ENCODE measurements around the gene GPRC5B. TPM values are rescaled to one million over a fixed set of nuclear protein-coding genes. Genes with fewer than 3 reads are reported as not detected.

The GPRC5B gene
- total and polyA plus RNA-seq, 5 donors: 56.4 to 86.8 (median 82.4) TPM

DNA sequence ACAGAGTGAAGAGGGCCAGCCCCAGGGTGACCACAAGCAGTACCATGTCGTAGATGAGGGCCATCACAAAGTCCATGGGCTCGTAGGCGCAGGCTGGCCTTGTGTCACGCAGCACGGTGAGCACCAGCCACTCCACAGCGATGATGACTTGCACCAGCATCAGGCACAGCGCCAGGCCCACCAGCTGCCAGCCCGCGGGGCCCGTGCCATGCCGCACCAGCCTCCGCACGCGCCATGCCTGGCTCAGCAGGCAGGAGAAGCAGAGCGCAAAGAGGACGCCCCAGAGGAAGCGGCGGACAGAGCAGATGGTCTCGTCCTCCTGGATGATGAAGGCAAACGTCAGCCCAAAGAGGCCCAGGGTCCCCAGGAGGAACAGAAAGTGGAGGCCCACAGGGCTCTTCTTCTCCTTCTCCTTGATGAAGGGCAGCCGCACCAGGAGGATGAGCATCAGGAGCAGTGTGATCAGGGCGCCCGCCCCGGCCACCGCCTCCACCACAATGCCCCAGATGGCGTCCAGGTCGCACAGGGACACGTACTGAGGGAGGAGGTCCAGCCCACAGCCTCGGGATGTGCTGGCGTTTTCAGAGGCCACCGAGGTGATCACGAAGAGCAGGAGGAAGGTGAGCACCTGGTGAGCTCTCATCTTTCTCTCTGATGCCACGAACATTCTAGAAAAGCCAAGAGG is 12.3 kb downstream of the GPRC5B start:
- H3K9me3 ChIP-seq (ENCODE audit: control insufficient read depth, low read length): no peaks in the 10 kb centered on the region
- H3K27me3 ChIP-seq (ENCODE audit: control insufficient read depth, insufficient read depth): no peaks in the 10 kb centered on the region
- ATAC-seq (no peak), DNase-seq (peak in 1 of 3 donors; percentile 56)
- 96% methylated on average over 33 of the region's 33 CpGs for WGBS
- no peak overlapping the region for H3K4me3 ChIP-seq (ENCODE audit: low read length)
- peaks cover 23% of the 10 kb centered on the region for H3K4me1 ChIP-seq (ENCODE audit: control insufficient read depth, insufficient read depth, low read length)
- no peak overlapping the region for H3K27ac ChIP-seq (ENCODE audit: low read length)
- intact Hi-C loops (cut with DNase I): loop anchor here in 1 of 4 donors (10.0 kb wide), 1 partner anchor 158 kb away; the partner anchor contains the start of genes IQCK and KNOP1

DNA sequence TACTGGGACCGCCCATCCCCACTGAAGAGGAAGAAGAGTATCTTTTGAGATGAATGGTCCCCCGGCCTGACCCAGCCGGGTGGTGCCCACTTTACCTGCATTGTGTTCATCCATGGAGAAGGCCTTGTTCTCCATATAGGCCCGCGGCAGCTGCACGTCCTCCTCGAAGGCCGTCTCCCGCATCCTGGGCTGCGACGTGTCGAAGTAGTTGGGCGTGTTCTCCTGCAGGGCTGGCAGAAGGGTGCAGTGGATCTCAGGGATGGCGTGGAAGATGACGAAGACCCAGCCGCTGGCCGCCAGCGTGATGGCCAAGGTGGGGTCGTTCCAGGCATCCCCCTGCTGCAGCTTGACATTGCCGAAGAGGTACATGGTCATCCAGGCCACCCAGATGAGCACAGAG is 12.9 kb downstream of the GPRC5B start:
- Histone ChIP-seq H3K4me1 (ENCODE audit: control insufficient read depth, insufficient read depth, low read length) (peaks cover 17% of the 10 kb centered on the region), H3K27ac (ENCODE audit: low read length) (no peak overlapping the region)
- intact Hi-C loops (cut with DNase I): loop anchor here in 1 of 4 donors (10.0 kb wide), 1 partner anchor 157 kb away; the partner anchor contains the start of genes IQCK and KNOP1

DNA sequence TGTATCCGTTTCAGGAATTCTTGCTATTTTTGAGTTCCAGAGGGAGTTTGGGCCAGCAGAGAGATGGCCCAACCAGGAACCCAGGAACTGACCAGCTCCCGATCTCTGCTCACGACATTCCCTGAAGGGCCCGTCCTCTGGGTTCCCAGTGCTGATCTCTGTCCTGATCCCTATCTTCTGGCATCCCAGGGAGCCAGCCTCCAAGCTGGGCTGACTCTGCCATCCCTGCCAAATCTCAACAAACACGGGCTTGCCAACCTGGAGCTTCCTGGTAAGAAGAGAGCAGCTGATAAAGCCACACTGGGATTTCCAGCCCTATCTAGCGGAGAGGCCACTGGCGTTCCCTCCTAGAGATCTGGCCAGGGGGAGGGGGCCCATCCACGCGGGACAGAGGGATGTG is 16.2 kb downstream of the GPRC5B start:
- Histone ChIP-seq H3K9me3 (ENCODE audit: control insufficient read depth, low read length) (no peaks in the 10 kb centered on the region), H3K27ac (ENCODE audit: low read length) (peak overlapping the region; percentile 23), H3K27me3 (ENCODE audit: control insufficient read depth, insufficient read depth) (no peaks in the 10 kb centered on the region), H3K4me3 (ENCODE audit: low read length) (no peak overlapping the region), H3K4me1 (ENCODE audit: control insufficient read depth, insufficient read depth, low read length) (peaks cover 11% of the 10 kb centered on the region)
- ATAC-seq (peak; percentile 7 to 26), DNase-seq (peak in 2 of 3 donors; percentile 41 to 61)
- intact Hi-C loops (cut with DNase I): no loop called here
- WGBS: 27% methylated on average over 9 of the region's 9 CpGs

More for the DNA sequence above, 12.9 kb downstream of the GPRC5B start:
- DNase-seq (peak in 1 of 3 donors; percentile 27), ATAC-seq (no peak)
- Histone ChIP-seq H3K9me3 (ENCODE audit: control insufficient read depth, low read length) (no peaks in the 10 kb centered on the region), H3K27me3 (ENCODE audit: control insufficient read depth, insufficient read depth) (no peaks in the 10 kb centered on the region), H3K4me3 (ENCODE audit: low read length) (no peak overlapping the region)
- 92% methylated on average over 20 of the region's 20 CpGs for whole genome bisulfite sequencing

DNA sequence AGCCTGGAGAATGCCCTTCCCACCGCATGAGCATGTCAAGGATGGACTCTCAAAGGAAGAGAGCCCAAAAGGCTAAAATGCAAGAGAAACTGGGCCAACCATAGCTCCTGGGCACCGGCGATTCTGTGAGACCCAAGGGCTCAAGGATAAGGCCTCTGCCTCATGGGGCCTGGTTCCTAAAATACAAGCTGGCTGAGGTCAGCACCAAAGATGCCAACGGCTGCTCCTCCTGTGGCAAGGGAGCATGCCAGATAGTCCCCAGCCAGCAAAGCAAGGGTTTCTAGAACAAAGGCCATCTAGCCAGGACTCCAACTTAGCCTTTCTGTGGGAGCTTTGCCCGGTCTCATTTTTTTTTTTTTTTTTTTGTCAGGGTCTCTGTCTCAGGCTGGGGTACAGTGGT is 20.1 kb downstream of the GPRC5B start:
- peaks cover 12% of the 10 kb centered on the region for H3K4me1 ChIP-seq (ENCODE audit: control insufficient read depth, insufficient read depth, low read length)
- intact Hi-C loops (cut with DNase I): no loop called here
- peak in 1 of 3 donors; percentile 21 for DNase-seq

DNA sequence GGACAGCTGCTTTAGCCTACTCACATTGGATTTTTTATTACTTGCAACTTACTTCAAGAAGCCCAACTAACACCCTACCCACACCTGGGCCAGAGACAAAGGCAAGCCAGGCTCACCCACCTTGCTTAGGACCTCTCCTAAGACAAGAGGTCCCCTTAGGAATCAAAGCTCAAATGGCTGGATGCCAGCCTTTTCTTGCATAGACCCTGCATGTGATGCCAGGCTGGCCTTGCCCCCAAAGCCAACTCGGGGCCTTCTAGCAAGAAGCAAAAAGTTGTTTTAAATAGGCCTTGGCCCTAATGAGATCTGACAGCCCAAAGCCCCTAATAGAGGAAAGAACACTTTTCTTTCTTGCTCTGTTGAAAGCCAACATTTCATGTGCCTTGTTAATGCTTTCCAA is 20.7 kb downstream of the GPRC5B start:
- DNase-seq (peak in 1 of 3 donors; percentile 10), ATAC-seq (no peak)
- no peaks in the 10 kb centered on the region for H3K9me3 ChIP-seq (ENCODE audit: control insufficient read depth, low read length)
- intact Hi-C loops (cut with DNase I): no loop called here
- no peaks in the 10 kb centered on the region for H3K27me3 ChIP-seq (ENCODE audit: control insufficient read depth, insufficient read depth)
- no peak overlapping the region for H3K4me3 ChIP-seq (ENCODE audit: low read length)
- H3K27ac ChIP-seq (ENCODE audit: low read length): no peak overlapping the region
- WGBS: 87% methylated on average over 1 of the region's 1 CpG
- H3K4me1 ChIP-seq (ENCODE audit: control insufficient read depth, insufficient read depth, low read length): peaks cover 12% of the 10 kb centered on the region

More for the DNA sequence above, 20.1 kb downstream of the GPRC5B start:
- Histone ChIP-seq H3K27me3 (ENCODE audit: control insufficient read depth, insufficient read depth) (no peaks in the 10 kb centered on the region), H3K4me3 (ENCODE audit: low read length) (no peak overlapping the region), H3K27ac (ENCODE audit: low read length) (peak overlapping the region; percentile 54), H3K9me3 (ENCODE audit: control insufficient read depth, low read length) (no peaks in the 10 kb centered on the region)
- WGBS: 65% methylated on average over 5 of the region's 5 CpGs
- peak in 1 of 2 donors; percentile 29 for ATAC-seq

DNA sequence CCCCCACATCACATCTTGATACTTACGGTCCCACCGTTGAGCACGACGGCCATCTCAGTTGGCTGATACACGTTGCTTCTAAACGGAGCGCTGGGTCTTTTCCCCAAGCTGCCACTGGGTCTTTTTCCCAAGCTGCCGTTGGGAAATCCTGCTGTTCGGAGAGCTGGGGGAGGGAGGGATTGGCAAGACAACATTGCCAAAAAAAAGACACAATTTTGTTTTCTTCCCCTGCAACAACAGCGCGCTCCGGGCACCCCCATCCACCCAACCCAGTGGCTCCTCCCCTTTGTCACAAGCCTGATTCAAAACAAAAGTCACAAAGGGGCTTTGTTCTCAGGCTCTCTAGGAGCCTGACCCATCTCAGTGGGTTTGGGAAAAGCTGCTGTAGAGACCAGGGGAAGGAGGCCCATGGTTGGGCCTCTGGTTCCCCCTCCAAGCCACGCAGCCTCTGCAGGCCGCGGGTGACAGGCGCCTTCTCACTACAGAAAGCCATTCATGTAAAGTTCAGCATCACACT is 22.8 kb downstream of the GPRC5B start:
- intact Hi-C loops (cut with DNase I): no loop called here
- peaks cover 8% of the 10 kb centered on the region for H3K4me1 ChIP-seq (ENCODE audit: control insufficient read depth, insufficient read depth, low read length)
- 50% methylated on average over 16 of the region's 16 CpGs for WGBS
- H3K4me3 ChIP-seq (ENCODE audit: low read length): peak overlapping the region; percentile 0
- ATAC-seq: peak; percentile 33 to 77
- peak overlapping the region; percentile 44 for H3K27ac ChIP-seq (ENCODE audit: low read length)
- no peaks in the 10 kb centered on the region for H3K27me3 ChIP-seq (ENCODE audit: control insufficient read depth, insufficient read depth)
- DNase-seq: peak; percentile 47 to 79 (median 73)
- H3K9me3 ChIP-seq (ENCODE audit: control insufficient read depth, low read length): no peaks in the 10 kb centered on the region

DNA sequence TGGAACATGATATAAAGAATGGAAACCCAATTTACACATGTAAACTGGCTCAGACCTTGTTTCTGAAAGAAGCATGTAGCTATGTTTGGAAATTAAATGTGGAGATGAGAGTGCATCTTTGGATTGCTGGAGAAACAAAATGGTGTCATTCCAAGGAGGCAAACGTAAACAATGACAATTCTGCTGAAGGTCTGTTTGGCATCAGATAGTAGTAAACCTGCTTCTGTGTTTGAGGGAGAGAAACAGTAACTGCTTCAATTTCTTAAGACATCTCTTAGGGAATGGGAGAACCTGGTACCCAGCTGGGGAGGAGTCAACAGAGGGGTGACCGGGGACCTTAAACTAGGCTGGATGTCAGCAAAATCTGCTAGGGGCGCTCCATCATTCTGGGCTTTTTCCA is 23.5 kb downstream of the GPRC5B start:
- ATAC-seq: no peak
- H3K27ac ChIP-seq (ENCODE audit: low read length): no peak overlapping the region
- H3K27me3 ChIP-seq (ENCODE audit: control insufficient read depth, insufficient read depth): no peaks in the 10 kb centered on the region
- 80% methylated on average over 3 of the region's 3 CpGs for WGBS
- intact Hi-C loops (cut with DNase I): no loop called here
- no peaks in the 10 kb centered on the region for H3K9me3 ChIP-seq (ENCODE audit: control insufficient read depth, low read length)
- peaks cover 8% of the 10 kb centered on the region for H3K4me1 ChIP-seq (ENCODE audit: control insufficient read depth, insufficient read depth, low read length)
- DNase-seq: no peak
- H3K4me3 ChIP-seq (ENCODE audit: low read length): peak overlapping the region; percentile 4

DNA sequence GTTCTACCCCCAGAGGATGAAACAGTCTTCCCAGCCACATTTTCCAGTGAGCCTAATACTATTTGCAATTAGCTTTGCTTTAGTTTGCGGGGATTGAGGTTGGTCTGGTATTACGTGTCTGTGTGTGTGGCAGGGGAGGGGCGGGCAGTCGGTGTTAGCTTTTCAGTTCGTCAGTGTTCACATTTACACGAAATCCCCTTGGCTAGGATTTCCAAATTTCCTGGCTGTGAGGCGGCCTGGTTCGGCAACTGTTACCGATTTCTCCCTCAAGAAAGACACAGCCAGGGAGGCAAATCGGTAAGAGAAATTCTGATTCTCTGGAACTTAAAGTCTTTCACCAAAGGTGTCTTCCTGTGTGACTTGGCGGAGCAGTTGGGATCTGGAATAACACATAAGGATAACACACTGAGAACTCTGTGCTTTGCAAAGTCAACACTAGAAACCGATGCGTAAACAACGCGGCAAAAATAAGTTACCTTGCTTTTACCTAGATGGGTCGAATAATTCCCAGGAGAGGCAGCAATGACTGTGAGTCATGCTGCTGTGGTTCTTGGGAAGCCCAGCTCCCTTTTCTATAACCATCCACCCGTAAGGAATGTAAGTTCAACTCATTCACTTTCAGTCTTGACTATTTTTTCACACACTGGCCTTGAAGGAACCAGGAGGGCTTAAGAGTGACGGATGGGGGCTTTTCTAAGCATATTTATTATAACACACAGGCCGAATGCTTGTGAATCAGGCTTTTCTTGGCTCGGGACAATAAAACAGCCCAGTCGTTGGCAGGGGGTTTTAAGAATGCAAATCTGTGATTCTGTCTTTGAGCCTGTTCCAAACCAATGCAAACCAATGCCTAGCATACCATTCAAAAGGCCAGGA is 24.2 kb downstream of the GPRC5B start:
- DNase-seq (peak in 1 of 3 donors; percentile 10), ATAC-seq (no peak)
- Histone ChIP-seq H3K4me3 (ENCODE audit: low read length) (no peak overlapping the region), H3K9me3 (ENCODE audit: control insufficient read depth, low read length) (no peaks in the 10 kb centered on the region), H3K4me1 (ENCODE audit: control insufficient read depth, insufficient read depth, low read length) (peaks cover 8% of the 10 kb centered on the region), H3K27ac (ENCODE audit: low read length) (no peak overlapping the region), H3K27me3 (ENCODE audit: control insufficient read depth, insufficient read depth) (no peaks in the 10 kb centered on the region)
- intact Hi-C loops (cut with DNase I): no loop called here
- 77% methylated on average over 21 of the region's 21 CpGs for WGBS

DNA sequence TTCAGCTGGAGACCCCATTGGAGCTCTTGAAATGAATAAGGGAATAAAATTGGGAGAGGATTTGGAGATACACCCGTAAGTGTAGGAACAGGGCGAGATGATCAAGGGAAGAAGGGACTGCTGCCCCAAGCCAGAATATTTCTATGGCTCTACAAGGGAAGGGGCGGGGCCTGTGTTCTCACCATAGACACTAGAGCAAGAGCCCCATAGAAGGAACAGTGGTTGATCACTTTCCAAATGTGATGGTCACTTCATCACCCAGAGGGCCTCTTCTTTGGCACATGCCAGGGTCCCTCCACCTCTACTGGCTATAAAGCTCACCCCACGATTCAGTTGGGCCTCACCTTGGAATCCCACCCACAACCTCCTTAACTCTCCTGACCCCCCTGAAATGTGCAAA is 25.0 kb downstream of the GPRC5B start:
- H3K27ac ChIP-seq (ENCODE audit: low read length): no peak overlapping the region

DNA sequence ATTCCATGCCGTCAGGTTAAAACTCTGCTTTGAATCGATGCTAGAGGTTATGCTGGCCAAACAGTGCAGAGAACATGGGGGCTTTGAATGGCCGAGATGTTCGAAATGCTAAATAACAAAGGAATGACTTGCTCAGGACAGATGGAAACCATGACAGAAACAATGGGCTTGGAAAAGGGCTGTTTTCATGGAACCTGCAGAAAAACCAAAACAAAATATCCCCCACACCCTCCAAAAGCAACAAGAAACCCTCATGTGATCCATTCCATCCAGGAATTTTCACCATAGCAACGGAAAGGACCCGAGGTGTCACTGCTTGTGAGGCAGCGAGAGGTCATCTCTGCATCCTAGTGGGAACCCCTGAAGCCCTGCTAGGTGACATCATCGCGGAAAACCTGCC is 25.5 kb downstream of the GPRC5B start:
- WGBS: 88% methylated on average over 9 of the region's 9 CpGs
- intact Hi-C loops (cut with DNase I): no loop called here

More for the DNA sequence above, 25.0 kb downstream of the GPRC5B start:
- ATAC-seq (no peak), DNase-seq (no peak)
- intact Hi-C loops (cut with DNase I): no loop called here
- Histone ChIP-seq H3K4me3 (ENCODE audit: low read length) (no peak overlapping the region), H3K27me3 (ENCODE audit: control insufficient read depth, insufficient read depth) (no peaks in the 10 kb centered on the region), H3K9me3 (ENCODE audit: control insufficient read depth, low read length) (no peaks in the 10 kb centered on the region), H3K4me1 (ENCODE audit: control insufficient read depth, insufficient read depth, low read length) (peaks cover 7% of the 10 kb centered on the region)
- 93% methylated on average over 4 of the region's 4 CpGs for WGBS

More for the DNA sequence above, 25.5 kb downstream of the GPRC5B start:
- Histone ChIP-seq H3K27ac (ENCODE audit: low read length) (no peak overlapping the region), H3K4me3 (ENCODE audit: low read length) (no peak overlapping the region), H3K27me3 (ENCODE audit: control insufficient read depth, insufficient read depth) (no peaks in the 10 kb centered on the region), H3K9me3 (ENCODE audit: control insufficient read depth, low read length) (no peaks in the 10 kb centered on the region), H3K4me1 (ENCODE audit: control insufficient read depth, insufficient read depth, low read length) (peaks cover 4% of the 10 kb centered on the region)
- DNase-seq (peak in 1 of 3 donors; percentile 16), ATAC-seq (no peak)
